H9 (cell line): Measurements from ENCODE around the gene NPTXR. TPM values are rescaled to one million over a fixed set of nuclear protein-coding genes. Genes with fewer than 3 reads are reported as not detected.

ENCODE experiments used
- DNase-seq: peaks from one replicate; pipeline ENCODE4 v3.0.0-alpha.2; 2017
- H2AFZ ChIP-seq: one replicate; pipeline ENCODE4 v1.6.1; 2013; ENCODE audit warnings: mild to moderate bottlenecking, low read length, control low read depth, moderate library complexity
- H2AK5ac ChIP-seq: 2 replicates; pipeline ENCODE4 v1.6.1; 2013; ENCODE audit warnings: low read length, control low read depth, mixed read lengths; ENCODE audit not compliant: insufficient read length
- H2BK120ac ChIP-seq: one replicate; pipeline ENCODE4 v1.6.1; 2013; ENCODE audit warnings: low read depth, mild to moderate bottlenecking, low read length, control low read depth, inconsistent platforms; ENCODE audit not compliant: poor library complexity, severe bottlenecking
- H2BK12ac ChIP-seq: 2 replicates; pipeline ENCODE4 v1.6.1; 2013; ENCODE audit warnings: low read length, control low read depth, mixed read lengths, low read depth; ENCODE audit not compliant: insufficient read length
- H2BK15ac ChIP-seq: 2 replicates; pipeline ENCODE4 v1.6.1; 2013; ENCODE audit warnings: low read depth, low read length, control low read depth
- H2BK20ac ChIP-seq: one replicate; pipeline ENCODE4 v1.6.1; 2013; ENCODE audit warnings: low read depth, mild to moderate bottlenecking, low read length, control low read depth, inconsistent platforms; ENCODE audit not compliant: poor library complexity, severe bottlenecking
- H2BK5ac ChIP-seq: 2 replicates; pipeline ENCODE4 v1.6.1; 2013; ENCODE audit warnings: low read length, control low read depth, mixed read lengths; ENCODE audit not compliant: insufficient read length
- H3K14ac ChIP-seq: 2 replicates; pipeline ENCODE4 v1.6.1; 2013; ENCODE audit warnings: low read length, control low read depth; ENCODE audit not compliant: insufficient read depth
- H3K18ac ChIP-seq: 2 replicates; pipeline ENCODE4 v1.6.1; 2013; ENCODE audit warnings: low read depth, mild to moderate bottlenecking, mixed read lengths, low read length, control low read depth; ENCODE audit not compliant: insufficient read length
- H3K23ac ChIP-seq: 2 replicates; pipeline ENCODE4 v1.6.1; 2013; ENCODE audit warnings: low read length, control low read depth, mixed read lengths, low read depth; ENCODE audit not compliant: insufficient read length
- H3K23me2 ChIP-seq: 2 replicates; pipeline ENCODE4 v1.6.1; 2013; ENCODE audit warnings: low read depth, mild to moderate bottlenecking, mixed read lengths, low read length, control low read depth; ENCODE audit not compliant: insufficient read length, poor library complexity, severe bottlenecking
- H3K27ac ChIP-seq: 2 replicates; pipeline ENCODE4 v1.5.1; 2013; ENCODE audit warnings: low read length, control low read depth, mixed read lengths, low read depth; ENCODE audit not compliant: insufficient read length
- H3K27me3 ChIP-seq: 2 replicates; pipeline ENCODE4 v1.6.1; 2013; ENCODE audit warnings: low read length, control low read depth, inconsistent platforms; ENCODE audit not compliant: insufficient read depth
- H3K4ac ChIP-seq: 2 replicates; pipeline ENCODE4 v1.6.1; 2013; ENCODE audit warnings: low read depth, mild to moderate bottlenecking, control low read depth, inconsistent platforms, low read length, moderate library complexity
- H3K4me1 ChIP-seq: 2 replicates; pipeline ENCODE4 v1.6.1; 2013; ENCODE audit warnings: low read length, control low read depth, inconsistent platforms; ENCODE audit not compliant: insufficient read depth
- H3K4me2 ChIP-seq: 2 replicates; pipeline ENCODE4 v1.6.1; 2013; ENCODE audit warnings: low read length, control low read depth, mixed read lengths; ENCODE audit not compliant: insufficient read length, insufficient read depth
- H3K56ac ChIP-seq: 2 replicates; pipeline ENCODE4 v1.6.1; 2013; ENCODE audit warnings: low read depth, mild to moderate bottlenecking, mixed read lengths, low read length, control low read depth; ENCODE audit not compliant: insufficient read length
- H3K79me1 ChIP-seq: 2 replicates; pipeline ENCODE4 v1.6.1; 2013; ENCODE audit warnings: low read depth, mild to moderate bottlenecking, moderate library complexity, low read length, control low read depth, inconsistent platforms; ENCODE audit not compliant: insufficient read depth, poor library complexity, severe bottlenecking
- H3K79me2 ChIP-seq: 2 replicates; pipeline ENCODE4 v1.6.1; 2013; ENCODE audit warnings: low read length, control low read depth, inconsistent platforms; ENCODE audit not compliant: insufficient read depth
- H3K9ac ChIP-seq: 2 replicates; pipeline ENCODE4 v1.6.1; 2013; ENCODE audit warnings: low read length, control low read depth, mixed read lengths; ENCODE audit not compliant: insufficient read length; ENCODE audit errors: extremely low read depth
- H3K9me3 ChIP-seq: one replicate; pipeline ENCODE4 v1.6.1; 2013; ENCODE audit warnings: low read depth, low read length, inconsistent platforms; ENCODE audit not compliant: control insufficient read depth
- H3T11ph ChIP-seq: one replicate; pipeline ENCODE4 v1.6.1; 2013; ENCODE audit warnings: mild to moderate bottlenecking, low read length, control low read depth, inconsistent platforms
- H4K20me1 ChIP-seq: one replicate; pipeline ENCODE4 v1.6.1; 2013; ENCODE audit not compliant: control insufficient read depth, insufficient read length, insufficient read depth
- H4K5ac ChIP-seq: 2 replicates; pipeline ENCODE4 v1.6.1; 2013; ENCODE audit warnings: low read depth, mild to moderate bottlenecking, mixed read lengths, low read length, control low read depth; ENCODE audit not compliant: insufficient read length
- H4K8ac ChIP-seq: replicated peaks from 2 replicates; pipeline ENCODE4 v1.6.1; 2013; ENCODE audit warnings: low read length, control low read depth, mixed read lengths, low read depth; ENCODE audit not compliant: insufficient read length
- H4K91ac ChIP-seq: 2 replicates; pipeline ENCODE4 v1.6.1; 2013; ENCODE audit warnings: low read depth, mild to moderate bottlenecking, moderate library complexity, mixed read lengths, low read length, control low read depth; ENCODE audit not compliant: insufficient read length
- H3K27ac Mint-ChIP-seq, 3 experiments: 2 replicates in 2 of 3; 3 replicates in 1 of 3; pipeline ENCODE4 v1.8.0; 2020 to 2021; ENCODE audit warnings: mixed read lengths in 3 of 3, mild to moderate bottlenecking in 1 of 3, moderate library complexity in 1 of 3
- H3K27me3 Mint-ChIP-seq: 2 replicates; pipeline ENCODE4 v1.8.0; 2021; ENCODE audit warnings: low read depth, mild to moderate bottlenecking, moderate library complexity, mixed read lengths
- H3K36me3 Mint-ChIP-seq, 3 experiments: 2 replicates in 2 of 3; 3 replicates in 1 of 3; pipeline ENCODE4 v1.8.0; 2020 to 2021; ENCODE audit warnings: low read depth in 3 of 3, mixed read lengths in 3 of 3; ENCODE audit not compliant: insufficient read depth in 1 of 3
- H3K4me1 Mint-ChIP-seq, 2 experiments: 2 replicates each; pipeline ENCODE4 v1.8.0; 2020; ENCODE audit warnings: mixed read lengths in 2 of 2
- H3K4me3 Mint-ChIP-seq, 2 experiments: 2 replicates in 1 of 2; 3 replicates in 1 of 2; pipeline ENCODE4 v1.8.0; 2020 to 2021; ENCODE audit warnings: mild to moderate bottlenecking in 2 of 2, mixed read lengths in 2 of 2, moderate library complexity in 1 of 2
- H3K9me3 Mint-ChIP-seq, 2 experiments: 2 replicates in 1 of 2; 3 replicates in 1 of 2; pipeline ENCODE4 v1.8.0; 2020; ENCODE audit warnings: mild to moderate bottlenecking in 2 of 2, mixed read lengths in 2 of 2, moderate library complexity in 1 of 2
- WGBS: extraction: QIAGEN DNeasy Blood & Tissue Kit; methylation state at CpG from one replicate; pipeline ENCODE4 v1.1.7; 2013; ENCODE audit warnings: missing lambda C conversion rate, low lambda C conversion rate, mixed read lengths; ENCODE audit not compliant: insufficient read length; ENCODE audit errors: extremely low coverage; 5-methylcytosine and 5-hydroxymethylcytosine counted together
- total RNA-seq: library from RNA; stranded (reverse); gene quantifications from 2 replicates; pipeline ENCODE4 v1.2.1, GENCODE V29; 2021
- TF ChIP-seq, protein P1 (sequence below): fragments of 200-600 bp; sonication (generic); conservative IDR thresholded peaks from 3 replicates; pipeline ENCODE4 v1.8.0; 2021; ENCODE audit warnings: antibody characterized with exemption, mild to moderate bottlenecking

Gene NPTXR
- total RNA-seq, 1 experiment from 2014 or later = 8.1 TPM

- Histone ChIP-seq H2BK12ac (no peak overlapping the region), H4K91ac (no peak overlapping the region), H3K4me2 (no peak overlapping the region), H3K79me2 (no peaks in the 10 kb centered on the region; the same call in 1 of the 2 replicates), H3K14ac (no peak overlapping the region), H3K18ac (no peak overlapping the region), H3K27me3 (no peaks in the 10 kb centered on the region), H2BK20ac (no peak overlapping the region), H3K23ac (no peak overlapping the region), H2AK5ac (no peak overlapping the region), H2BK120ac (no peak overlapping the region), H3T11ph (no peak overlapping the region), H3K9ac (no peak overlapping the region), H3K56ac (no peak overlapping the region), H2BK5ac (no peak overlapping the region), H2AFZ (no peak overlapping the region), H4K8ac (no peak overlapping the region), H3K9me3 (no peaks in the 10 kb centered on the region), H4K20me1 (no peaks in the 10 kb centered on the region), H3K23me2 (peaks cover 15% of the 10 kb centered on the region), H3K27ac (no peak overlapping the region), H3K4ac (no peak overlapping the region), H4K5ac (no peak overlapping the region), H3K79me1 (peaks cover 5% of the 10 kb centered on the region), H3K4me1 (peaks cover 1% of the 10 kb centered on the region; the same call in 1 of the 2 replicates), H2BK15ac (no peak overlapping the region)
- H3K4me1 Mint-ChIP-seq = peaks cover 33 to 39% of the 10 kb centered on the region in 2 experiments
- no peaks in the 10 kb centered on the region; a peak in 1 of 5 replicates for H3K9me3 Mint-ChIP-seq
- H3K27me3 Mint-ChIP-seq = peaks cover 8% of the 10 kb centered on the region
- WGBS = no CpG with 5 or more reads among the region's 3 CpGs
- peaks cover 10 to 36% (median 31%) of the 10 kb centered on the region in 3 experiments; a peak in 6 of 7 replicates for H3K36me3 Mint-ChIP-seq
- H3K27ac Mint-ChIP-seq = peak overlapping the region in 1 of 3 experiments; percentile 35; a peak in 1 of 7 replicates
- DNase-seq = peak; percentile 10
- TF ChIP-seq, protein P1, sequence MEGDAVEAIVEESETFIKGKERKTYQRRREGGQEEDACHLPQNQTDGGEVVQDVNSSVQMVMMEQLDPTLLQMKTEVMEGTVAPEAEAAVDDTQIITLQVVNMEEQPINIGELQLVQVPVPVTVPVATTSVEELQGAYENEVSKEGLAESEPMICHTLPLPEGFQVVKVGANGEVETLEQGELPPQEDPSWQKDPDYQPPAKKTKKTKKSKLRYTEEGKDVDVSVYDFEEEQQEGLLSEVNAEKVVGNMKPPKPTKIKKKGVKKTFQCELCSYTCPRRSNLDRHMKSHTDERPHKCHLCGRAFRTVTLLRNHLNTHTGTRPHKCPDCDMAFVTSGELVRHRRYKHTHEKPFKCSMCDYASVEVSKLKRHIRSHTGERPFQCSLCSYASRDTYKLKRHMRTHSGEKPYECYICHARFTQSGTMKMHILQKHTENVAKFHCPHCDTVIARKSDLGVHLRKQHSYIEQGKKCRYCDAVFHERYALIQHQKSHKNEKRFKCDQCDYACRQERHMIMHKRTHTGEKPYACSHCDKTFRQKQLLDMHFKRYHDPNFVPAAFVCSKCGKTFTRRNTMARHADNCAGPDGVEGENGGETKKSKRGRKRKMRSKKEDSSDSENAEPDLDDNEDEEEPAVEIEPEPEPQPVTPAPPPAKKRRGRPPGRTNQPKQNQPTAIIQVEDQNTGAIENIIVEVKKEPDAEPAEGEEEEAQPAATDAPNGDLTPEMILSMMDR = no peak
- H3K4me3 Mint-ChIP-seq = peak overlapping the region in 1 of 2 experiments; percentile 94; a peak in 2 of 5 replicates
Measured at GRCh38 chr22:38869663-38870062, 25.8 kb upstream of the NPTXR start.
